Measurements from ENCODE around the gene ZNF274. TPM values are rescaled to one million over a fixed set of nuclear protein-coding genes. Genes with fewer than 3 reads are reported as not detected.

ZNF274 gene
- total RNA-seq, result 14.6 and 18.6 TPM in 2 replicates

GRCh38 chr19:58182989-58183816 is at the start of gene ZNF274:
TSS of gene ZNF274 (plus strand) at chr19:58183061. CDS start at chr19:58183966, 905 bp downstream.

GRCh38 chr19:58150328-58150921 is 32.4 kb upstream of the ZNF274 start, which contains the start of gene ZNF329:
TSS of gene ZNF329 (minus strand) at chr19:58150789. CDS start at chr19:58129503, 21,286 bp downstream.

DNA sequence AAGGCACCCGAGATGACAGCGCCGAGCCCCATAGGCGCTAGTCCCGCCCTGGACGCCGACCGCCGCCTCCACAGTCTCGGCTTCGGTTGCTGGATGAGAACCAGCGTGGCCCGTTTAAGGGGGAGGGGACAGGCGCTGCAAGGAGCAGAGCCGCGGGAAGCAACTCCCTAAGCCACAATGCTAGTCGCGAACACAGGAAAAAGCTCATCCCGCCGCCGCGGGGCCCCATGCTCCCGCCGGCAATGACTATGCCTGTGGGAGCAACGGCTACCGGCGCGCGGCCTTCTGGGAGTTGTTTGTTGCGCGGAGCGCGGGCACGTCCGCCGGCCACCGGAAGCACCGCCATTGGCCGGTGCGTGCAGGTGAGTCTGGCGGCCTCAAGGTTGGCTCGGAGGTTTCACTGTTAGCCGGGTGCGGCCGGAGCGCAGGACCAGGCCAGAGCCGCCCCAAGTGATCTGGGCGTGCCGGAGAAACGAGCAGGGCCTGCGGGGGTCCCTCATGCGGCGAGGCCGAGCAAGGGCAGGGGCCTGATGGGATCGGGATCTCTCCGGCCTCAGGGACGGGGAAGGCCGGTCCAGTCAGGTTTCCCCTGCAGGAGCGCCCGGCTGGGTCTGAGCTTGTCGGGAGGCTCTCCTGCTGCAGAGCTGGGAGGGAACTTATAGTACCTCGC is 45.9 kb downstream of the ZNF274 start, which contains the start of gene ZNF544:
TSS of gene ZNF544 (plus strand) at position 330 of the 670 bp plus-strand sequence. CDS start 15,110 bp downstream, outside the sequence.

Other genes with a start within 250 kb of the ZNF274 start
- 2.9 and 3.3 TPM in 2 replicates for gene ZNF418, start 247.7 kb upstream of the ZNF274 start, total RNA-seq
- gene ZNF256, start 235.4 kb upstream of the ZNF274 start, total RNA-seq, result 2.6 and 3.8 TPM in 2 replicates
- not detected in 2 replicates for gene C19orf18, start 208.5 kb upstream of the ZNF274 start, total RNA-seq
- gene ZNF606, start 180.2 kb upstream of the ZNF274 start, total RNA-seq, result 8.2 and 8.3 TPM in 2 replicates
- not detected in 2 replicates for gene ZSCAN1, start 149.0 kb upstream of the ZNF274 start, total RNA-seq
- gene ZNF135, start 123.8 kb upstream of the ZNF274 start, total RNA-seq, result 3.3 and 3.4 TPM in 2 replicates
- gene ZSCAN18, start 84.8 kb upstream of the ZNF274 start, total RNA-seq, result 34.6 and 41.3 TPM in 2 replicates
- gene ZNF329, start 32.3 kb upstream of the ZNF274 start, total RNA-seq, result 9.1 and 10.0 TPM in 2 replicates
- 21.0 and 23.2 TPM in 2 replicates for gene ZNF544, start 45.9 kb downstream of the ZNF274 start, total RNA-seq
- gene ZNF8, start 95.9 kb downstream of the ZNF274 start, total RNA-seq, result 4.3 and 6.6 TPM in 2 replicates
- 34.7 and 40.5 TPM in 2 replicates for gene ERVK3-1, start 122.3 kb downstream of the ZNF274 start, total RNA-seq
- 1.9 and 2.0 TPM in 2 replicates for gene ZSCAN22, start 143.9 kb downstream of the ZNF274 start, total RNA-seq
- 16.1 and 31.5 TPM in 2 replicates for gene A1BG, start 170.4 kb downstream of the ZNF274 start, total RNA-seq
- 0.17 and 0.47 TPM in 2 replicates for gene ZNF497, start 179.7 kb downstream of the ZNF274 start, total RNA-seq
- gene ZNF837, start 198.0 kb downstream of the ZNF274 start, total RNA-seq, result 3.3 and 7.1 TPM in 2 replicates
- 2,866 and 3,935 TPM in 2 replicates for gene RPS5, start 204.2 kb downstream of the ZNF274 start, total RNA-seq
- gene RNF225, start 212.6 kb downstream of the ZNF274 start, total RNA-seq, result 0.09 TPM in 1 of 2 replicates, not detected in the other
- gene ZNF584, start 225.6 kb downstream of the ZNF274 start, total RNA-seq, result 9.0 and 18.3 TPM in 2 replicates